Keratinocyte (primary cell): ENCODE data around the gene ADAMTS17. TPM values are rescaled to one million over a fixed set of nuclear protein-coding genes. Genes with fewer than 3 reads are reported as not detected.
"Not testable (repeated sequence)": the region's sequence is repeated elsewhere in the genome, so short reads cannot be mapped to it uniquely, and the experiment has no call there.

Experiments
- DNase-seq: peaks from one replicate; pipeline ENCODE4 v3.0.0-alpha.2; 2011; ENCODE audit warnings: low read depth, missing footprints, low spot score
- FAIRE-seq: peaks from 2 replicates; lab custom pipeline; 2011; peaks lifted over from hg19 to GRCh38; lab: Jason Lieb, UNC
- H2AFZ ChIP-seq: 2 replicates; pipeline ENCODE4 v1.6.0; 2012; ENCODE audit warnings: low read length, control low read depth, inconsistent platforms; ENCODE audit not compliant: control insufficient read depth
- H3K27ac ChIP-seq: 2 replicates; pipeline ENCODE4 v1.5.1; 2011; ENCODE audit warnings: low read length; ENCODE audit not compliant: control insufficient read depth, insufficient read depth
- H3K27me3 ChIP-seq: 3 replicates; pipeline ENCODE4 v1.6.0; 2011; ENCODE audit warnings: low read length; ENCODE audit not compliant: control insufficient read depth, insufficient read depth; ENCODE audit errors: extremely low read depth
- H3K36me3 ChIP-seq, 2 experiments: 2 replicates in 1 of 2; 3 replicates in 1 of 2; pipeline ENCODE4 v1.5.1; 2011; ENCODE audit warnings: low read length in 2 of 2, mild to moderate bottlenecking in 1 of 2; ENCODE audit not compliant: control insufficient read depth in 2 of 2, insufficient read depth in 2 of 2; ENCODE audit errors: extremely low read depth in 1 of 2
- H3K4me1 ChIP-seq: 3 replicates; pipeline ENCODE4 v1.5.1; 2011; ENCODE audit warnings: low read length; ENCODE audit not compliant: control insufficient read depth, insufficient read depth; ENCODE audit errors: extremely low read depth
- H3K4me2 ChIP-seq: 3 replicates; pipeline ENCODE4 v1.6.0; 2011; ENCODE audit warnings: low read depth, low read length; ENCODE audit not compliant: control insufficient read depth, insufficient read depth; ENCODE audit errors: extremely low read depth
- H3K4me3 ChIP-seq, 3 experiments: fragments of 200-600 bp in 1 of 3; sonication (generic) in 1 of 3; 2 replicates in 2 of 3; 3 replicates in 1 of 3; pipeline ENCODE4 v1.5.1; 2011 to 2016; ENCODE audit warnings: low read length in 3 of 3, mild to moderate bottlenecking in 3 of 3, control low read depth in 2 of 3, inconsistent platforms in 1 of 3, low read depth in 1 of 3, mixed read lengths in 1 of 3, mixed run types in 1 of 3, moderate library complexity in 1 of 3; ENCODE audit not compliant: control insufficient read depth in 2 of 3, insufficient read depth in 2 of 3; ENCODE audit errors: extremely low read depth in 1 of 3
- H3K79me2 ChIP-seq: 2 replicates; pipeline ENCODE4 v1.6.0; 2012; ENCODE audit warnings: low read length; ENCODE audit not compliant: control insufficient read depth, insufficient read depth
- H3K9ac ChIP-seq: 3 replicates; pipeline ENCODE4 v1.6.0; 2011; ENCODE audit warnings: low read length; ENCODE audit not compliant: control insufficient read depth, insufficient read depth; ENCODE audit errors: extremely low read depth
- H3K9me1 ChIP-seq: 3 replicates; pipeline ENCODE4 v1.6.0; 2011; ENCODE audit warnings: low read length; ENCODE audit not compliant: control insufficient read depth, insufficient read depth; ENCODE audit errors: extremely low read depth
- H3K9me3 ChIP-seq: 2 replicates; pipeline ENCODE4 v1.5.1; 2012; ENCODE audit warnings: low read depth, low read length; ENCODE audit not compliant: control insufficient read depth
- H4K20me1 ChIP-seq: 3 replicates; pipeline ENCODE4 v1.6.0; 2011; ENCODE audit warnings: low read length; ENCODE audit not compliant: control insufficient read depth, insufficient read depth; ENCODE audit errors: extremely low read depth
- CTCF ChIP-seq, 3 experiments: IDR thresholded peaks in 1 of 3; conservative IDR thresholded peaks in 1 of 3; optimal IDR thresholded peaks in 1 of 3; 2 replicates in 2 of 3; 3 replicates in 1 of 3; pipeline versions ENCODE3 to v1.5.1; 2011; ENCODE audit warnings: low read length in 3 of 3, mild to moderate bottlenecking in 3 of 3, moderate library complexity in 2 of 3, control low read depth in 1 of 3, inconsistent platforms in 1 of 3; ENCODE audit not compliant: insufficient read depth in 2 of 3; ENCODE audit errors: extremely low read depth in 1 of 3
- EZH2 ChIP-seq: IDR thresholded peaks from one replicate; pipeline ENCODE4 v1.6.1; 2012; ENCODE audit warnings: inconsistent platforms, mild to moderate bottlenecking, low read length, moderate library complexity
- dilution Hi-C: fragments of 300-500 bp; cut with MboI; formaldehyde crosslinking; loops from one replicate; pipeline ENCODE4 v1.7.0; 2020; ENCODE audit warnings: low sequenced_read_pairs; ENCODE audit not compliant: extremely low pct_ligation_motif_present
- polyA plus RNA-seq, 5 experiments: library from polyadenylated mRNA; depleted of rRNA in 3 of 5; stranded (reverse) in 3 of 5; stranded (forward) in 1 of 5; unstranded in 1 of 5; fragments of >200 nt; gene quantifications; 1 replicate in 1 of 5; 2 replicates in 3 of 5; 3 replicates in 1 of 5; pipeline versions ENCODE4 v1.2.1 to v1.2.3, GENCODE V29; 2011 to 2012; ENCODE audit warnings: missing spikeins in 2 of 5, low read depth in 1 of 5, low replicate concordance in 1 of 5

Gene ADAMTS17
- polyA plus RNA-seq, 1 donor (not counting 4 experiments of a cell fraction or from before 2014, with no cell fraction given), result 0.18 TPM

GRCh38 chr15:100075229-100075628 is 266.5 kb downstream of the ADAMTS17 start:
- dilution Hi-C loops, result no loop called here
- Histone ChIP-seq H3K27me3 (peaks cover 6% of the 10 kb centered on the region), H3K36me3 (no peaks in the 10 kb centered on the region), H2AFZ (no peak overlapping the region), H3K4me3 (no peak overlapping the region), H3K4me1 (peaks cover 17% of the 10 kb centered on the region), H3K4me2 (no peak overlapping the region), H3K79me2 (no peaks in the 10 kb centered on the region), H3K27ac (no peak overlapping the region), H3K9me3 (no peaks in the 10 kb centered on the region), H4K20me1 (no peaks in the 10 kb centered on the region), H3K9ac (no peak overlapping the region), H3K9me1 (no peaks in the 10 kb centered on the region)
- DNase-seq (no peak), FAIRE-seq (peak; percentile 13)
- no peak for TF ChIP-seq EZH2
- TF ChIP-seq CTCF (optimal IDR thresholded peaks at IDR 0.05 in 1 of 3, IDR thresholded peaks at IDR 0.05 in 1 of 3, conservative IDR thresholded peaks at IDR 0.05 in 1 of 3; ENCODE audit: extremely low read depth in 1 of 3, insufficient read depth in 2 of 3, low read length in 3 of 3), result no peak

GRCh38 chr15:100073982-100074381 is 267.8 kb downstream of the ADAMTS17 start:
- Histone ChIP-seq H4K20me1 (no peaks in the 10 kb centered on the region), H3K4me1 (peaks cover 12% of the 10 kb centered on the region), H2AFZ (no peak overlapping the region), H3K9me1 (no peaks in the 10 kb centered on the region), H3K79me2 (no peaks in the 10 kb centered on the region), H3K9ac (no peak overlapping the region), H3K27me3 (peaks cover 6% of the 10 kb centered on the region), H3K4me2 (peak overlapping the region; percentile 22), H3K4me3 (no peak overlapping the region), H3K27ac (no peak overlapping the region), H3K36me3 (no peaks in the 10 kb centered on the region), H3K9me3 (no peaks in the 10 kb centered on the region)
- TF ChIP-seq EZH2 (no peak), CTCF (optimal IDR thresholded peaks at IDR 0.05 in 1 of 3, IDR thresholded peaks at IDR 0.05 in 1 of 3, conservative IDR thresholded peaks at IDR 0.05 in 1 of 3; ENCODE audit: extremely low read depth in 1 of 3, insufficient read depth in 2 of 3, low read length in 3 of 3) (no peak)
- FAIRE-seq (peak; percentile 70), DNase-seq (peak; percentile 9)
- dilution Hi-C loops, result no loop called here

GRCh38 chr15:100066521-100067280 is 275.1 kb downstream of the ADAMTS17 start:
- H3K79me2 ChIP-seq, H2AFZ ChIP-seq, H3K9ac ChIP-seq, H4K20me1 ChIP-seq, H3K9me3 ChIP-seq, H3K9me1 ChIP-seq, H3K4me2 ChIP-seq, H3K36me3 ChIP-seq, H3K4me1 ChIP-seq, DNase-seq, H3K27me3 ChIP-seq, dilution Hi-C loops, H3K4me3 ChIP-seq, H3K27ac ChIP-seq: not testable (repeated sequence)
- peak; percentile 41 for FAIRE-seq
